Suprapubic skin (tissue), 4 donors: ENCODE data around the gene PPP1R18. TPM values are rescaled to one million over a fixed set of nuclear protein-coding genes. Genes with fewer than 3 reads are reported as not detected.

Source experiments
- DNase-seq, 2 donors: peaks; one replicate each; pipeline ENCODE4 v3.0.0-alpha.2; 2019; ENCODE audit warnings: low spot score in 2 of 2
- H3K27ac ChIP-seq: fragments of 200-600 bp; sonication (generic); one replicate; pipeline ENCODE4 v1.5.1; 2019
- H3K27me3 ChIP-seq: fragments of 200-600 bp; sonication (generic); one replicate; pipeline ENCODE4 v1.5.1; 2019
- H3K36me3 ChIP-seq: fragments of 200-600 bp; sonication (generic); one replicate; pipeline ENCODE4 v1.5.1; 2019
- H3K4me1 ChIP-seq: fragments of 200-600 bp; sonication (generic); one replicate; pipeline ENCODE4 v1.5.1; 2019
- H3K4me3 ChIP-seq: fragments of 200-600 bp; sonication (generic); one replicate; pipeline ENCODE4 v1.5.1; 2019; ENCODE audit warnings: mild to moderate bottlenecking
- H3K9me3 ChIP-seq: fragments of 200-600 bp; sonication (generic); one replicate; pipeline ENCODE4 v1.5.1; 2019
- CTCF ChIP-seq, 2 donors: fragments of 200-600 bp in 1 of 2; fragments of 450-650 bp in 1 of 2; sonication (generic) in 1 of 2; IDR thresholded peaks; one replicate each; pipeline ENCODE4 v1.5.1; 2016 to 2019; ENCODE audit warnings: antibody characterized with exemption in 2 of 2, mild to moderate bottlenecking in 1 of 2, moderate library complexity in 1 of 2
- EP300 ChIP-seq: sonication (generic); formaldehyde crosslinking; IDR thresholded peaks from one replicate; pipeline ENCODE4 v1.6.1; 2017; ENCODE audit warnings: antibody characterized with exemption
- POLR2A ChIP-seq, 2 donors: fragments of 450-650 bp; IDR thresholded peaks; one replicate each; pipeline ENCODE4 v1.6.1; 2017; ENCODE audit warnings: antibody characterized with exemption in 2 of 2, mild to moderate bottlenecking in 2 of 2, moderate library complexity in 2 of 2
- POLR2AphosphoS5 ChIP-seq, 3 donors: sonication (generic); formaldehyde crosslinking; IDR thresholded peaks; one replicate each; pipeline ENCODE4 v1.6.1; 2017; ENCODE audit warnings: antibody characterized with exemption in 3 of 3
- WGBS: methylation state at CpG from one replicate; pipeline ENCODE4 v1.1.5; 2018; 5-methylcytosine and 5-hydroxymethylcytosine counted together
- total RNA-seq, 4 donors: library from RNA; depleted of rRNA; stranded (reverse); fragments of >200 nt; gene quantifications; one replicate each; pipeline ENCODE4 v1.1.0, GENCODE V29; 2016

The PPP1R18 gene
- total RNA-seq, 4 donors from 2014 or later, result 25.2 to 31.0 (median 29.2) TPM

- no peaks in the 10 kb centered on the region for H3K9me3 ChIP-seq
- DNase-seq, result no peak
- WGBS, result 89% methylated on average over 4 of the region's 4 CpGs
- no peaks in the 10 kb centered on the region for H3K4me1 ChIP-seq
- H3K36me3 ChIP-seq, result peaks cover 68% of the 10 kb centered on the region
- no peaks in the 10 kb centered on the region for H3K27me3 ChIP-seq
- no peak overlapping the region for H3K27ac ChIP-seq
- no peak for TF ChIP-seq EP300
- no peak for TF ChIP-seq CTCF (IDR thresholded peaks at IDR 0.05)
- no peak for TF ChIP-seq POLR2A (IDR thresholded peaks at IDR 0.05)
- TF ChIP-seq POLR2AphosphoS5 (IDR thresholded peaks at IDR 0.05), result no peak
- H3K4me3 ChIP-seq, result no peak overlapping the region
Observed at GRCh38 chr6:30703821-30704220, 17.4 kb upstream of the PPP1R18 start.

DNA sequence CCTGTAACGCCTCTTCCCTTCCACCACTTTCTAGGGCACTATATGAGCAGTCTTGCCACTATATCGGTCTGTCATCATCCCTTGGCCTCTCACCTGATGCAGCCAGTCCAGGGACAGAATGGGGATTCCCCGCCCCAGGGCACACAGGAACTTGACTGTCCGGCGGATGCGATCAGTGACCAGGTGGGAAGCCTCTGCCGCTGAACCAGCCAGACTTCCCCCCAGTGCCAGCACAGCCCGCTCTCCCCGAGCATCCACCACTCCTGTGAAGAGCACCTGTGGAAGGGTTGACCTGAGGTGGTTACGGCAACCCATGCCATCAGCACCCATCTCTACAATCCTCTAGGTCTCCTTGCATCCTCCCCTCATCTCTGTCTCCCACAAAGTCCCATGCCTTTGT lies 16.6 kb upstream of the PPP1R18 start:
- H3K4me3 ChIP-seq, result no peak overlapping the region
- DNase-seq, result no peak
- no peak overlapping the region for H3K27ac ChIP-seq
- 93% methylated on average over 10 of the region's 10 CpGs for WGBS
- no peaks in the 10 kb centered on the region for H3K9me3 ChIP-seq
- H3K4me1 ChIP-seq, result no peaks in the 10 kb centered on the region
- no peak for TF ChIP-seq POLR2A (IDR thresholded peaks at IDR 0.05)
- no peak for TF ChIP-seq EP300
- no peak for TF ChIP-seq CTCF (IDR thresholded peaks at IDR 0.05)
- no peak for TF ChIP-seq POLR2AphosphoS5 (IDR thresholded peaks at IDR 0.05)
- H3K36me3 ChIP-seq, result peaks cover 65% of the 10 kb centered on the region
- no peaks in the 10 kb centered on the region for H3K27me3 ChIP-seq

GRCh38 chr6:30700340-30700739 lies 13.9 kb upstream of the PPP1R18 start:
- H3K4me3 ChIP-seq, result no peak overlapping the region
- 50% methylated on average over 4 of the region's 4 CpGs for WGBS
- H3K9me3 ChIP-seq, result no peaks in the 10 kb centered on the region
- H3K36me3 ChIP-seq, result peaks cover 39% of the 10 kb centered on the region
- no peak for DNase-seq
- no peak overlapping the region for H3K27ac ChIP-seq
- no peak for TF ChIP-seq POLR2A (IDR thresholded peaks at IDR 0.05)
- TF ChIP-seq EP300, result no peak
- TF ChIP-seq CTCF (IDR thresholded peaks at IDR 0.05), result no peak
- no peak for TF ChIP-seq POLR2AphosphoS5 (IDR thresholded peaks at IDR 0.05)
- no peaks in the 10 kb centered on the region for H3K4me1 ChIP-seq
- no peaks in the 10 kb centered on the region for H3K27me3 ChIP-seq

DNA sequence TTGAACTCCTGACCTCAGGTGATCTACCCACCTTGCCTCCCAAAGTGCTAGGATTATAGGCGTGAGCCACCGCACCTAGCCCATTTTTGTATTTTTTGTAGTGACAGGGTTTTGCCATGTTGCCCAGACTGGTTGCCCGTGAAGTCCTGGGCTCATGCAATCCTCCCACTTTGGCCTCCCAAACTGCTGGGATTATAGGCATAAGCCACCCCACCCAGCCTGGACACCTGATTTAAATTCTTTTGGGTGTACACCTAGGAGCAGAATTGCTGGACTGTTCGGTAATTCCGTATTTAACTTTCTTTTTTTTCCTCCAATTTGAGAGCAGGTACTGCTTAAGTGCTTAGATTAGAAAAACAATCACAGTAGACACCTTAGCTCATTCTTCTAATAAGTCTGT lies 10.0 kb upstream of the PPP1R18 start:
- TF ChIP-seq POLR2AphosphoS5 (IDR thresholded peaks at IDR 0.05) (no peak), POLR2A (IDR thresholded peaks at IDR 0.05) (no peak)
- H3K27ac ChIP-seq, result no peak overlapping the region
- H3K36me3 ChIP-seq, result peaks cover 10% of the 10 kb centered on the region
- WGBS, result 96% methylated on average over 5 of the region's 5 CpGs
- no peaks in the 10 kb centered on the region for H3K27me3 ChIP-seq
- no peak for DNase-seq
- no peaks in the 10 kb centered on the region for H3K9me3 ChIP-seq
- H3K4me1 ChIP-seq, result peaks cover 4% of the 10 kb centered on the region
- H3K4me3 ChIP-seq, result no peak overlapping the region

DNA sequence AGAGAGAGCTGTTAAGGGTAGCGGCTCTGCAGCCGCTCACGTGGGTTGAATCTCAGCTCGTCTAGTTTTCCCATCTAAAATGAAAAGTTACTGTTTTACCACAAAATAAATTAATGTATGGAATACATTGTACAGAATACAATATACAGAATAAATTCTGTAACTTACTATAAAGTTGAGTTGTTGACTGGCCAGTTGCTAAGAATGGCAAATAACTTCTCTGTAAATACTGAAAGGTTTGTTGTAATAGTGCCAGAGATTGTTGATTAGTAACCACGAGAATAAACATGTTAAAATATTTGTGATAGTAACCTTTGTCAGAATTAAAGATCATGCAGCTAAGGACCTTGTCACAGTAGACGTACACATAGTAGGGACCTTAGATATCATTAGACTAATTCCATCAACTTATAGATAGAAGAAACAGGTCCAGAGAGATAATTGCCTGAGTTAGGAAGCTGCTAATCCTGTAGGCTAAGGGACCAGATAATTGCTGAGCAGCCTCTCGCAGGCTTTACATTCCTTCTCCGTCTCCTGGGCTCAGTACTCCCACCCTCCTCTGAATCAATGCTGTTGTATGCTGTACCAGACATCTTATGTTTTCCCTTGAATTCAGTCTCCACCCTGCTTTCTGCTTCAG lies 4.9 kb upstream of the PPP1R18 start:
- WGBS, result 16% methylated on average over 8 of the region's 8 CpGs
- peak overlapping the region; percentile 98 for H3K27ac ChIP-seq
- TF ChIP-seq POLR2A (IDR thresholded peaks at IDR 0.05), result no peak
- TF ChIP-seq EP300, result no peak
- no peak for TF ChIP-seq POLR2AphosphoS5 (IDR thresholded peaks at IDR 0.05)
- H3K9me3 ChIP-seq, result no peaks in the 10 kb centered on the region
- no peak for DNase-seq
- H3K27me3 ChIP-seq, result no peaks in the 10 kb centered on the region
- peaks cover 40% of the 10 kb centered on the region for H3K4me1 ChIP-seq
- no peaks in the 10 kb centered on the region for H3K36me3 ChIP-seq
- peak overlapping the region; percentile 54 for H3K4me3 ChIP-seq

- H3K27ac ChIP-seq, result peak within 1 kb of the TSS; percentile 98
- H3K4me1 ChIP-seq, result peaks cover 44% of the 10 kb centered on the region
- H3K27me3 ChIP-seq, result no peaks in the 10 kb centered on the region
- WGBS, result under 1% methylated on average over 40 of the region's 40 CpGs
- peak; percentile 92 for DNase-seq
- TF ChIP-seq POLR2AphosphoS5 (IDR thresholded peaks at IDR 0.05) (peak in 2 of 3 donors; percentile 17 to 40), CTCF (IDR thresholded peaks at IDR 0.05) (no peak), EP300 (no peak), POLR2A (IDR thresholded peaks at IDR 0.05) (no peak)
- H3K9me3 ChIP-seq, result no peaks in the 10 kb centered on the region
- no peaks in the 10 kb centered on the region for H3K36me3 ChIP-seq
- H3K4me3 ChIP-seq, result peak within 1 kb of the TSS; percentile 54
Observed at GRCh38 chr6:30690403-30691207, 4.2 kb upstream of the PPP1R18 start, which contains the start of gene NRM. TSS of gene NRM (minus strand) at chr6:30690984. CDS start at chr6:30690974, 10 bp downstream.
